Daoy (cell line): ENCODE results near the gene PLA2G2F. TPM values are rescaled to one million over a fixed set of nuclear protein-coding genes. Genes with fewer than 3 reads are reported as not detected.

Experiments used
- DNase-seq: peaks from one replicate; pipeline ENCODE4 v3.0.0-alpha.2; 2015; ENCODE audit warnings: low read depth
- total RNA-seq: library from RNA; depleted of rRNA; stranded (reverse); fragments of >200 nt; shearing (Covaris generic); gene quantifications from 2 replicates; pipeline ENCODE4 v1.2.3, GENCODE V29; 2014; rRNA removed

Gene PLA2G2F, protein sequence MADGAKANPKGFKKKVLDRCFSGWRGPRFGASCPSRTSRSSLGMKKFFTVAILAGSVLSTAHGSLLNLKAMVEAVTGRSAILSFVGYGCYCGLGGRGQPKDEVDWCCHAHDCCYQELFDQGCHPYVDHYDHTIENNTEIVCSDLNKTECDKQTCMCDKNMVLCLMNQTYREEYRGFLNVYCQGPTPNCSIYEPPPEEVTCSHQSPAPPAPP
- not detected in 2 replicates for total RNA-seq

DNA sequence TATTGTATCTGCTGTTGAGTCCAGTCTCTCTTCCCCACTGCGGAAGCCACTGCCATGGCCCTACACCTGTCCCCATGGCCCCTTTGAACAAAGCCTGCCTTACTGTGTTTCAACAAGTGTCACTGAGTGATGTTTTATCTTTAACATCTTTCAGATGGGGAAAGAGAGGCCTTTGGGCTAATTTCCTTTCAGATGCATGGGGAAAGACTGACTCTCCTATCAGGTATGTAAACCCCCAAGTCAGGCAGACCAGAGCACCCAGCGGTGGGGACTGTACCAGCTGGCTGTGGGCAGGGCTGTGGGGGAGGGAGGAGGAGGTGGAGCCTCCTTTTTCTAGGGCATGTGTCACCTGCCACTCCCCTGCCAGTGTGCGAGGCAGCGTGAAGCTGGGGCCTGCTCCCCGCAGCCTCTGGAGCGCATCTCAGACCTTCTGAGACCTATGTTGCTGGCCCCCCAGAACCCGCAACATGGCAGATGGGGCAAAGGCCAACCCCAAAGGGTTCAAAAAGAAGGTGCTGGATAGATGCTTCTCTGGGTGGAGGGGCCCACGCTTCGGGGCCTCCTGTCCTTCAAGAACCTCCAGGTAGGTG lies at the start of gene PLA2G2F:
Gene PLA2G2F (plus strand): TSS at position 363 of the 590 bp plus-strand sequence. CDS start 105 bp downstream, at position 468.
- no peak for DNase-seq

DNA sequence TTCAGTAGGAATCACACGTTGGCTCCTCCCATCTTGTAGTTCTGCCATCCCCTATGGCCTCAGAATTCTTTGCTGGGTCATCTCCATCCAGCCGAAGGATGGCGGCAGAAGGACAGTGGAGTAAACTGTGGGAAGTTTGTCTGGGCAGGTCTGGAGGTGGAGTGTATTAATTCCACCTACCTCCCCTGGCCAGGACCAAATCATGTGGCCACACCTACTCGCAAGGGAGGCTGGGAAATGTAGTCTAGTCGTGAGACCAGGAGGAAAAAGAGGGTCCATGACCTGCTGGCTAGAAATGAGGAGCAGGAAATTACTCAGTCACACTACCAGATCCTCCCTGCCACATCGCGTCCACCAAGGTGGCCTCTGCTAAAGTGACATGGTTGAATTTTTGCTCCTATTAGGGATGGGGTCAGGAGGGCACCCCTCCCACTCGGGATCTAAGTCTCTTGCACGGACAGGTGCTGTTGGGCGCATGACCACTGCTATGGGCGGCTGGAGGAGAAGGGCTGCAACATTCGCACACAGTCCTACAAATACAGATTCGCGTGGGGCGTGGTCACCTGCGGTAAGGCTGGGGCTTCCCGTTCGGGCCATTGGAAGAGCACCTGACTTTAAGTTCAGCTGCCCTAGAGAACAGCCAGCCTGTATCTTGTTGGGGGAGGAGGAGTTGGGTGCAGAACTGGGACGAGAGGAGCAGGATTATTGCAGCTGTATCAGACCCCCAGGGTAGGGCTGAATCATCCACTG lies 49.6 kb upstream of the PLA2G2F start:
- peak; percentile 18 for DNase-seq

DNA sequence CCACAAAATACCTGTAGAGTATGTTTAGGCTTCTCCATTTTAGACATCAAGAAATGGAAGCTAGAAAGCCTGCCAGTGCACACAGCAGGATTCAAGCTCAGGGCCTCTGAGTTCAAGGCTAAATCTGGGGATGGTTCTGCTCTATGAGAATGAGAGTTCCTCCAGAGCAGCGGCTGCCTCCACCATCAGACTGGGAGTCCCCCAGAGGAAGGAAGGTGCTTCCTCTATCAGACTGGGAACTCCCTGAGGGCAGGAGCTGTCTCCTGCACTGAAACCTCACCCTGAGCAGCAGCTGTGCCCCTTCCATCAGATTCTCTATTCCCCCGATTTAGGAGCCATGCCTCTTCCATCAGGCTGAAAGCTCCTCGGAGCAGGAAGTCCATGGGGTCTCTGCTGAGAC lies 49.0 kb upstream of the PLA2G2F start:
- DNase-seq = no peak

DNA sequence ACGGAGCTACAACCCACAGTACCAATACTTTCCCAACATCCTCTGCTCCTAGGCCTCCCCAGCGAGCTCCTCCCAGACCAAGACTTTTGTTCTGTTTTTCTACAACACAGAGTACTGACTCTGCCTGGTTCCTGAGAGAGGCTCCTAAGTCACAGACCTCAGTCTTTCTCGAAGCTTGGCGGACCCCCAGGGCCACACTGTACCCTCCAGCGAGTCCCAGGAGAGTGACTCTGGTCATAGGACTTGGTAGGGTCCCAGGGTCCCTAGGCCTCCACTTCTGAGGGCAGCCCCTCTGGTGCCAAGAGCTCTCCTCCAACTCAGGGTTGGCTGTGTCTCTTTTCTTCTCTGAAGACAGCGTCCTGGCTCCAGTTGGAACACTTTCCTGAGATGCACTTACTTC lies 48.5 kb upstream of the PLA2G2F start:
- no peak for DNase-seq

DNA sequence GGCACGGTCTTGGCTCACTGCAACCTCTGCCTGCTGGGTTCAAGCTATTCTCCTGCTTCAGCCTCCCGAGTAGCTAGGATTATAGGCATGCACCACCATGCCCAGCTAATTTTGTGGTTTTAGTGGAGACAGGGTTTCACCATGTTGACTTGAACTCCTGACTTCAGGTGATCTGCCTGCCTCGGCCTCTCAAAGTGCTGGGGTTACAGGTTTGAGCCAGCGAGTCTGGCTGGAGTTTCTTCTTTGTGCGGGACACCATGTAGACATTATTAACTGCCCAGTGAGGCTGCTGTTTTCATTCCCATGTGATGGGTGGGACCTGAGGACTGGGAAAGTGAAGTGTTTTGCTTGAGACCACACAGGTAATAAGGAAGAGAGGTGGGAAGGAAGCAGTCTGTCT lies 45.8 kb upstream of the PLA2G2F start:
- DNase-seq = no peak

DNA sequence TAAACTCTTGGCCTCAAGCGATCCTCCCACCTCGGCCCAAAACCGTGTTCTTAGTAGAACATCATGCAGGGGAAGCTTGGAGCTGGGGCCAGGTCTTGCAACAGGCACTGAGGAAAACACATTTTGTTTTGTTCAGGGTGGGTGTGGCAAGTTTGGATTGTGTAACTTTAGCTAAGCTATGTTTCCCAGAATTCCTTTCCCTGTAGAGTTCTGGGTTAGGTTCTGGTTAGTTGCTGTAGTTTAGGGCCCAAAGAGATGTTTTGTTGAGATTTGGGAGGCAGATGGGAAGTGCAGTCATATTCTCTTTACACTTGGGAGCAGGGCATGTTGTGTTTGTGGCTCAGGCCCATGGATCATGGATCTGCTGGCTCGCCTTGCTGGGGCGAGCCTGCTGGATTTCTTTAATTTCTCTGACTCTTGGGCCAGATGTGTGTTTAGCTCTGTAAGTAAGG lies 45.2 kb upstream of the PLA2G2F start:
- DNase-seq = no peak

DNA sequence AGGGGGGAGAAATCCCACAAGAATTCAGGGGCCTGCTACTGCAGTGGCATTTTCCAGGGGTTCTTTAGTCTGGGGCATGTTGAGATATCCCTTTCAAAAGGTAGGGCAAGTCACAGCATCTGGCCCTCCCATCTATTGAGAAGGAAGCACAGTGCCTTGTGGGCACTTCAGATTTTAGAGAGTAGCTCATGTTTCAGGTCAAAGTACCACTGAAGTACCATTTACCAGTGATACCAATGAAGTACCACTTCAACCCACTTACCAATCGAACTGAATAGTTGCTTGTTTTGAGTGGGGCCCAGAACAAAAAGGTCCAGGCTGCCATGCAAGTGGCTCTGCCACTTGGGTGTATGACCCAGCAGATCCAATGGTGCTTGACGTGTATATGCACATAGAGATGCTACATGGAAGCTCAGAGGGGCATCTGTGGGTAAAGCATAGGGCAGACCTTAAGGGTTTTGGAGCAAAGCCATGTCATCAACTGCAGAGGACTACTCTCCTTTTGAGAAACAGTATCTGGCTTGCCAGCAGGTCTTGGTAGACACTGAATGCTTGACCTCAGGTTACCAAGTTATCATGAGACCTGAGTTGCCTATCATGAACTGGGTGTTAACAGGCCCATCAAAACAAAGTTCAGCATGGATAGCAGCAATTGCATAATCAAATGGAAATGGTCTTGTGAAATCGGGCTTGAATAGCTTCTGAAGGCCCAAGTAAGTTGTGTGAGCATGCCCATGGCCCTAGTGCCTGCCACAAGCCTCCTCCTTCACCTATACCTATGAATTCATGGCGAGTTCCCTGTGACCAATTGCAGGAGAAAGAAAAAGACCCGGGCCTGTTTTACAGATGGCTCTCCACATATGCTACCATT lies 43.3 kb upstream of the PLA2G2F start:
- DNase-seq = no peak

DNA sequence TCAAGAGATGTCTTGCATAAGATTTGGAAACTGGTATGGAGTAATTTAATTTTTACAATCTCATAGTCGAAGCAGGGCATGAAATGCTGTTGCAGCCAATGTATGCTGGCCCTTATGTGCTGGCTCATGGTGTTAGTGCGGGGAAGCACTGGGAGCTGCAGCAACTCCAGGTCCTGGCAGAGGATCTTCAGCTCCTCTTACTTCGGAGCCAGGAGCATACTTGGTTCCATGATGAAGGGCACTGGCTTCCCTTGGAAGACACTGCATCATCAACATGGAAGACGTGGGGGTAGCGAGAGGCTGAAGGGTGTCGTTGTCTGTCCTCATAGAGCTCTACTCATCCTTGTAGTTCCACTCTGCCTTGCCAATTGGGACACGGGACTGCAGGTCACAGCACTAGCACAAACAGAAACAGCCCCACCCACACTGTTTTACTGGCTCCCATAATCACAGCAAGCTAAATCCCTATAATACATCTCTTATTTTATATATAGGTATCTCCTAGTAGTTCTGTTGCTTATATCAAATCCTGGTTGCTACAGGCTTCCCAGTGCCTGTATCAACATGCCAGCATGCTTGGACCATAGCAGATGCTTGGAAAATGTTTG lies 42.2 kb upstream of the PLA2G2F start:
- DNase-seq = no peak

DNA sequence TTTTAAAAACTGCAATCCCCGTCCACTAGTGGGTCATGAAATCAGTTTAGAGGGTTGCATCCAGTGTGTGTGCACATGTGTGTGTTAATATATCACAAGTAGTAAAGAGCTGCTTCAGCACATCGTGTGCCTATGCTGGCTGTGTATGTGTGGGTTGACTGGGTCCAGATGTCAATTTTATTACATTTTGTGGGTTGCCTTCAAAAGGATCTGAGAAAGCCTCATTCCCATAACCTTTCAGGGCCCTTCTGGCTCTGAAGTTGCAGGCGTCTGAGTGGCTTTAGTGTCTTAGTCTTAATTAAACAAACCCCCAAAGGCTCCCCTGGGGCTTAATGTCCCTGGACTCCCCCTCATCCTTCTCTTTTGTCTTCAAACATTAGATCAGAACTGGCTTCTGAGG lies 39.6 kb upstream of the PLA2G2F start:
- DNase-seq = no peak

DNA sequence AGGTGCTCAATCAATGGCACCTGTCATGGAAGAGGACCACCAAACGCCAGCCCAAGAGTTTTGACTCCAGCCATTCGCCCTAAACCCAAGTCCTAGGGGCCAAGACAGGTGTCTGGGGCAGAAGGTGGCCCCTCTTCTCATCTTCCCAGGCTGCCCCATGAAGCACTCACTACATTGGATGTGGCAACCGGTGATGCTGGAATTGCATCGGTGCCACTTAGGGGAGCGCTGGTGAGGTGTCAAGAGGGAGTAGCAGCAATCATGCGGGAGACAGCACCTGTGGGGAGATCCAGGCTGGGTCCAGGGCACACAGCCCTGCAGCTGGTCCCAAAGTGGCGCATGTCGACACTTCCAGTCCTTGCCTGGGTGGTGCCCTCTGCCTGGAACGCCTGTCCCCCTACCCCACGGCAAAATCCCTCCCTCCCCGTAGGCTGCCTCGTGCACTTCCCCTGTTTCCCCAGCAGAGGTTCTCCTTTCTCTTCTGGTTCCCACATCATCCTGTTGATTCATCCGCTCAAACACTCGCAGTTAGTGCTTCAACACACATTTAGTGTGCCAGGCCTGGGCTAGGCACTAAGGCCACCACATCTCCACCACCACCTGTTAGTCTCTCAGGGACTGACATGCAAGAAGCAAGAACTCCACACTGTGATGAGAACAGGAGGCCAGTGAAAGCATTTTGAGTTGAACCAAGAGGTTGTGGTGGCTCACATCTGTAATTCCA lies 38.3 kb upstream of the PLA2G2F start:
- peak; percentile 58 for DNase-seq

DNA sequence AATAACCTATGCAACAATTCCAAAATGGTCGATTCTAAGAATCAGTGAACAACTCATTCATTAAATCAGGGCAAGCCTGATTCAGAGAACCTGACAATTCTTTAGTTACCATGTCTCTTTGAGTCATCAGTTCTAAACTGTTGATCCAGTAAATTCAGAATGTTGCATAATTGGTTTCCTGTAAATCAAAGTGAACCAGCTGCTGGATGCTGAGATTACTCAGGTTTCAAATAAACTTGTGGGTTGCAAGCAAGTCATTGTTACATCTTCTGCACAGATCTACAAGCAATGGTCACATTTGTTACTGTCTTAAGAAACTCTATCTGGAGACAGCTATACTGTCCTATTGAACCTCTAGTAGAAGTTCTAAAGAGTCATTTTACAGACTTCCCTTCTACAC lies 36.2 kb upstream of the PLA2G2F start:
- DNase-seq = peak; percentile 16

DNA sequence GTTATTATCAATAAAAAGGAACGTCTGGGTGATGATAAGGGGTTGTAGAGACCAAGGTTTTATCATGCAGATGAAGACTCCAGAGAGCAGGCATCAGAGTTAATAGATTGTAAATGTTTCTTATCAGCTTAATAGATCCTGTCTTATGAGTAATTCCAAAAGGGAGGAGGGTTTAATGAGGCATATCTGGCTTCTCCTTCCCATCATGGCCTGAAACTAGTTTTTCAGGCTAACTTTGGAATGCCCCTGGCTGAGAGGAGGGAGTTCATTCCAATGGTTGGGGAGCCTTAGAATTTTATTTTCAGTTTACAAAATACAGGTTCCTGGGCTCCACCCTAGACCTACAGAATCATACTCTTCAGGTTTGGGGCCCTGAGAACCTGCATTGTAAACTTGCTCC lies 33.3 kb upstream of the PLA2G2F start:
- peak; percentile 18 for DNase-seq

DNA sequence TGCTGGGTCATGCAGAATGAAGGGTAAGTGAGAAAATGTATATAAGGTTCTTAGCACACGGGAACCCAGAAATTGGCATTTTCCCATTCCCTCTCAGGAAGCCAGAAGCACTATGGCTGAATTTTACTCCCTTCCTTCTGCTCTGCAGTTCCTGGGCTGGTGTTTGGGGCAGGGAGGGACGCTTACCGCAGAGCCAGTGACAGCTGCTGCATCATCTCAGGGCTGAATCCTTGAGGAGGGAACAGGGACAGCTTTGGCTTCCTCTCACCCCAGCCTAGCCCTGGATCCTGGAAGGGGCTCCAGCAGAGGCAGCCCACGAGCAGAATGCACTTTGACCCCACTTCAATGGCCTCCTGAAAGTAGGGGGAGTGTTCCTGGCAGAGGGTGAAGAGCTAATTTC lies 31.8 kb upstream of the PLA2G2F start:
- no peak for DNase-seq

DNA sequence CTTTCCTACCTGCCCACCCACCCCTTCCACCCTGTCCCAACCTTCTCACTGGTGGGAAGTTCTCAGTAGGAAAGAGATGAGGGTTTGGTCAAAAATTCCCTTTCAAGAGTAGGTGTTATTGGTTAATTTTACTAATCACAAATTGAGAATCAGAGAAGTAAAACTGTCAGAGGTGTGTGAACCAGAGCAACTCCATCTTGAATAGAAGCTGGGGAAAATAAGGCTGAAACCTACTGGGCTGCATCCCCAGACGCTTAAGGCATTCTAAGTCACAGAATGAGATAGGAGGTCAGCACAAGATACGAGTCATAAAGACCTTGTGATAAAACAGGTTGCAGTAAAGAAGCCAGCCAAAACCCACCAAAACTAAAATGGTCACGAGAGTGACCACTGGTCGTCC lies 31.3 kb upstream of the PLA2G2F start:
- DNase-seq = no peak

DNA sequence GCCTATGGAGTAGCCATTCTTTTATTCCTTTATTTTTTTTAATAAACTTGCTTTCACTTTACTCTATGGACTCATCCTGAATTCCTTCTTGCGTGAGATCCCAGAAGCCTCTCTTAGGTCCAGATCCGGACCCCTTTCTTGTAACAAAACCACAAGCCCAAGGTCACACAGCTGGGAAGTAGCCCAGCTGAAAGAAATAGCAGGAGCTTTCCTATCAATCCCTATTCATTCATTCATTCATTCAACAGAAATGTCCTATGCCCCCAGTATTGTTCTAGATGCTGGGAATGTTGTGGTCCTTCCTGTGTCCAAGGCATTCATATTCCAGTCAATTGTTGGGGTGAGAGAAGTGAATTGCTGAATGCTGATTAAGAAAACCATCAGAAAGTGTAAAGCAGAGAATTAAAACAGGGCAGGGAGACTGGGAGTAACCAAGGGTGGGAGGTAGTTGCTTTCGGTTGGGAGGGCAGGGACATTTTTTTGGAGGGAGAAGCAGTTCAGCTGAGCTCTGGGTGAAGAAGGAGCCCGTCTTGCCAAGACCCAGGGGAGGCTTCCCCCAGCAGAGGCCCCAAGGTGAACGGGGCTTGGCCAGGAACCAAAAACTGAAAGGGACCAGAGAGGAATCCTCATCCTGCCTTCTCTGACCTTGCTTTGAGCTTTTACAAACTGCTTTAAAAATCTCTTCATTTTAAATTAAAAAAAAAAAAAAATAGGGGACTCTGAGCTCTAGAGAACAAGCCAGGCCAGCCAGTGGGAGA lies 30.6 kb upstream of the PLA2G2F start:
- DNase-seq = no peak

DNA sequence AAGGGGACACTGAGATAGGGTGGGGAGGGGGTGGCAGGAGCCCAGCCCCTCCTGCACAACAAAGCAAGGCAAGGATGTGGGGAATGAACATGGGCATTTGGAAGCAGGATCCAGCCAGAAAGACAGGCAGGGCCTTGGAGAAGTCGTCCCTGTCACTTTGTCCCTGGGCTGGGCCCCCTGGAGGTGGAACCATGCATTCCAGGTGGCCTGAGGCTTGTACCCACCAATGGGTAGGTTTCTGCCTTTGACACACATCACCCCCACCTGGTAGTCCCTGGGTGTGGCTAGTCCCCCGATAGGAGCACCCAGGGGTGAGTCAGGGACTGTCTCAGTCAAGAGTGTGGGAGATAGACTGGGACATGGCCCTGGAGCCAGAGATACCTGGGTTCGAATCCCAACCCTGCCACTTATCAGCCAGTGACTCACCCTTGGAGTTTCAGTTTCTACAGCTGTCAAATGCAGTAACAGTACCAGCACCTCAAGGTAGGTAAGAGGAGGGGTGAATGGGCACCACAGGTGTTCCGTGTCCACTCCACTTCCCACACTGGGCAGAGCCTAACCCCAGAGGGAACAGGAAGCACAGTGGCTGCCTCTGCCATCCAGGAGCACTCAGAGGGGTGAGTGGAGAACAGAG lies 29.8 kb upstream of the PLA2G2F start:
- peak; percentile 27 for DNase-seq

DNA sequence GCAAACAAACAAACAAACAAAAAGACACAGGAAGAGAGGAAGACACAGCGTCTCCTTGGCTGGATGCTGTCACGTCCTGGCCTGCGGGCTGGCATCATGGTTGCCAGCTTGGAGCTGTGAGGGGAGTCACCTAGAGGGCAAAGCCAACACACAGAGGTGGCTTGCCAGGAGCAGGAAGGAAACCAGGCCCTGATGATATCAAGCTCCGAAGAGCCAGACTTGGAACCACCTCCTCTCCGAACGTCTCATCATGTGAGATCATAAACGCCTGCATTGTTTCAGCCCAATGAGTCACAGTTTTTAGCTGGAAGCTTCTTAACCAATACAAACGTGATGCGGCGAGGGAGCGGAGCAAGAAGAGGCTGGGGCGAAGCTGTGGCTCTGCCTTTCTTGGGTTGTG lies 28.4 kb upstream of the PLA2G2F start:
- DNase-seq = peak; percentile 67

DNA sequence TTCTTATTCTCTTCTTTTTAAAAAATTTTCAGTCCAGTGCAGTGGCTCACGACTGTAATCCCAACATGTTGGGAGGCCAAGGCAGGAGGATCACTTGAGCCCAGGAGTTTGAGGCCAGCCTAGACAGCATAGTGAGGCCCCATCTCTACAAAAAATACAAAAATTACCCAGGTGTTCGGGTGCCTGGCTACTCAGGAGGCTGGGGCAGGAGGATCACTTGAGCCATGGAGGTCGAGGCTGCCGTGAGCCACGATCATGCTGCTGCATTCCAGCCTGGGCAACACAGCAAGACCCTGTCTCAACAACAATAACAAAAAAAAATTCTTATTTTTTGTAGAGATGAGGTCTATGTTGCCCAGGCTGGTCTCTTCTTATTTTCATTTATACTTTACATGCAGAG lies 27.7 kb upstream of the PLA2G2F start:
- no peak for DNase-seq

DNA sequence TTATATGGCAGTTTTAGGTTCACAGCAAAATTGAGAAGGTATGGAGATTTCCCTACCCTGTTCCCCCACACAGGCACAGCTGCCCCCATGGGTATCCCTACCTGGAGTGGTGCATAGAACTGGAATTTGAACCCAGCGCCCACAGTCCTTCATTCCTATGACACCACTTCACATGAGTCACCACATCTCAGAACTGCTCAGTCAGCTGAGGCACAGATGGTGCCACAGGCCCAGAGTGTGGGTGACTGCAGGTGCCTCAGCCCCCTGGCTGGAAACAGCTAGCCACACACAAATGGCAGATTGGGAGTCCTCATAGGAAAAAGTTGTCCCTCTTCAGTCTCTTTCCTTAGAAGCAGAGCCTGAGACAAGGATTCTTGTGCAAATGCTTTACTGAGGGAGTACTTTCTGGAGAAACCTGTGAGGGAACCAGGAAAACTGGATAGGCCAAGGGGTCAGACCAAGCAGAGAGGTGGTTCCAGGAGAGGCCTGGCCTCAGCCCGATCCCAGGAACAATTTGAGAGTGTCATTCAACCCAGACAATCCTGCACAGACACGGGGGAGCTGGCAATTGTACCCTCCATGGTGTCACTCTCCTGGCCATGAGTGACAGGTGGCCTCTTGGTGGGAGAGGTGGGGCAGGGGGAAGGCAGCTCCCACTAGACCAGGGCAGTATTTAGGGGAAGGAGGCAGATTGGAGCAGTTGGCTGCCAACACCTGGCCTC lies 26.7 kb upstream of the PLA2G2F start:
- peak; percentile 25 for DNase-seq
